Midbrain (tissue), 1 donor: ENCODE measurements around the gene TBX19.

ENCODE experiments used
- DNase-seq: peaks from one replicate; lab custom pipeline; 2025; lab: John Stamatoyannopoulos, UW

TBX19 gene

GRCh38 chr1:168360151-168361021 lies 79.7 kb downstream of the TBX19 start:
- DNase-seq: no peak

GRCh38 chr1:168361252-168361651 lies 80.6 kb downstream of the TBX19 start:
- no peak for DNase-seq

DNA sequence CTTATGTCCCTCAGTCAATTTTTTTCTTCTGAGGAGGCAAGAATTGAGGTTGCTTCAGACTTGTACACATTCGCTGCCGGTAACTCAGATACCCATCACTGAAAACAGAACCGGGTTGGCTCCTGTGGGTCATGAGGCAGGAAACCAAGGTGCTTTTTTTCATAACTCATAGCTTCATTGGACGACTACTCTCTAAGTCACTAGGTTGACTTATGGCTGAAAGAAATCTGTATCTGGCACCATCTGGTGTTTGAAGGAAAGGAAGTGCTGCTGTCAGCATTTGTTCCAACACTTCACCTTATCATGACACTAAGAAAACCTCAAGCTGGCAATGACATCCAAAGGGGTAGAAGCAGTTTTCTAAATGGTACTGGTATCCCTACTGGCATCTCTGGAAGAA lies 82.3 kb downstream of the TBX19 start:
- no peak for DNase-seq
